HG03442 (cell line): ENCODE measurements around the gene CER1.

Experiments used
- ATAC-seq: cut with Tn5 transposase; IDR thresholded peaks from one replicate; pipeline ENCODE4 v1.9.1; 2021; ENCODE audit warnings: mild to moderate bottlenecking, moderate library complexity; ENCODE audit not compliant: unreplicated experiment

Gene CER1

GRCh38 chr9:14722391-14723035 is at the start of gene CER1:
CER1 (minus strand) TSS chr9:14722733; CDS start chr9:14722672, 61 bp downstream.
- ATAC-seq = no peak

- no peak for ATAC-seq
Measured at GRCh38 chr9:14770592-14770991, 48.1 kb upstream of the CER1 start.

DNA sequence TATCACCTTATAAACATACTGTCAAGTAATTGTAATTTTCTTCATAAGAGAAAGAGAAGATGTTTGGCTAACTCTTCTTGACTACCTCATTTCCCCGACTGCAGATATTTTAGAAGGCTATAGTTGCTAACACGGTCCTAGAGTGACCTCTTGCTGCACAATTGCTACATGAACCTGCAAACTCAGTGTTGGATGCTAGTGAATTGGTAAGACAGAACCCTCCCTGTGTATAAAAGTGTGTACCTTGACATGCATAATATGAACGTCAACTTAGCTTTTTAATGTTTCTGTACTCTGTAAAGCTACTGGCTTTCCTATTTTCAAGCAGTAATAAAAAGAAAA is 46.7 kb upstream of the CER1 start:
- peak; percentile 68 for ATAC-seq

- ATAC-seq = no peak
Measured at GRCh38 chr9:14768405-14769229, 46.1 kb upstream of the CER1 start.

DNA sequence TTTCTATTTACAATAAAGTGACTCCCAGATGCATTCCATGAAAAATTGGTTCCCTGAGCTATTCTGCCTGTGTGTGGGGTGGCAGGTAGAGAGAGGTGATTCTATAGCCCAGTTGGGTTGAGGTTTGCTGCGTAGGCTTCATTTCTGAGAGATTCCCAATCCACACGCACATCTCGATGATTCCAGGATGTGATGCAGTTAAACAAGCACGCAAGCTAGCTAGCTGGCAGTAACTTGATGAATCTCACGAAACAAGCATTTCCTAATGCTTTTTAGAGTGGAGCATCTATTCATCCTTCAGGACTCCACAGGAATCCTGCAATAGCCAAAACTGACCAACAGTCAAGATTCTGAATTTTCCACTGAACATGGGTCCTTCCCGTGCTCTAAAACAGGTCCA is 43.8 kb upstream of the CER1 start:
- no peak for ATAC-seq

- ATAC-seq = no peak
Measured at GRCh38 chr9:14761584-14761983, 39.1 kb upstream of the CER1 start.

DNA sequence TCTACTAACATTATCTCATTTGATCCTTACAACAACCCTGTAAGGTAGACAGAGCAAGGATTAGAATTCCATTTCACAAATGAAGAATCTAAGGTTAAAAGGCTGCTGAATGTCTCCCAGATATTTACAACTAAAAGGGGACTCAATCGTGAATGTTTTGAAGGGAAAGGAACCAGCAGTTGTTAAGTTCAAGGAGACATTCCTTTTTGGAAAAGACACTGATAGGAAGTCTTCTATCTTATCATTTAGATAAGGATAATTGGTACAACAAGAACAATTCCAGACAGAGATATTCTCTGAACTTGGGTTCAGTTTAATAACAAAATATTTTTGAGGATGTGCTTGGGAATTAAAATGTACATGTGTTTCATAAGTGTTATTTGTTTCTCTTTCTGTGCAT is 37.5 kb upstream of the CER1 start:
- ATAC-seq = no peak

DNA sequence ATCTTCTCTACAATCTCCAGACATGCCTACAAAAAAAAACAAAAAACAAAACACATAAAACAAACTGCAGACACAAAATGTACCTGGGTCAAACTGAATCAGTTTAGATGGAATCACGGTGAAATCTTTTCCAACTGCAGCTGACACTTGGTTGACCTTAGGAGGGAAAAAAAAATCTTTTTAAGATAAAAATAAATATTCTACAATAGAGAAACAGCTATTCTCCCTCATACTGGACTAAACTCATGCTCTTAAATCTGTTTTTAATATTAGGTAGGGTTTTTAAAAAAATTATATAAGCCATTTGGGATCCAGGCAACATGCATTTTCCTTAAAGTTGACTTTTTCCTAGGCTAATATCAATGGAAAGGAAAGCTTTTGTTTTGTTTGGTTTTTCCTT is 33.8 kb upstream of the CER1 start:
- ATAC-seq = no peak

DNA sequence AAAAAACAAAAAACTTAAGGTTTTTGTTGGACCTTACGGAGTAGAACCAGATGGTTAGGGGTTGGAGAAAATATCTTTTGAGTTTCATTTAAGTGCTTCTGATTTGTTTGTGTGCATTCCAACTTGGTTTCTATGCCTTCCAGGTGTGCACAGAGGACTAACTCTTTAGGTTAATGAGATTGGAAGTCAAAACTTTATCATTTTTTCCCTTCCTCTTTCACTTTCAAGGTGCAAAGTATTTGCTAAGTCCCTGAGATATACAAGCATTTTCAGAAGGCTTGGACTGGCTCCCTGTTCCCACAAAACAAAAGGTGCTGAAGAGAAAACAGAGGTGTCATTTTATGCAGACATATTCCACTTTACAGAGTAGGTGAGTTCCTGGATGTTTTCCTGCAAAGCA is 30.3 kb upstream of the CER1 start:
- no peak for ATAC-seq

DNA sequence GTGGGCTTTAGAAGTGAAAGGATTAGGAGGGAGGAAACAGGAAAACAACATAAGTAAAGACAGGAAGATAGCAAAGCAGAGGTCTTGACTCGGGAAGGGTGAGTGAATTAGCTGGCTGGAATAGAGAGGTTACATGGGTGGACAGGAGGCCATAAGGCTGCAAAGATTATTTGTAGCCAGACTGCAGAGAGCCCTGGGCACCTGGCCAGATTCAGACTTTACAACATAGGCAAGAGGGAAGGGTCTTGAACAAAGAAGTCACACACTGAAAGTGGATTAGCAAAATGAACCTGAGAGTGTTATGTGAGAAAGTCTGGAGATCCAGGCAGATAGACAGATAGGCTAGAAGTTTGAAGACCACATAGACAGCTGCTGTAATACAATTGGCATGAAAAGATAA is 29.7 kb upstream of the CER1 start:
- no peak for ATAC-seq

- no peak for ATAC-seq
Measured at GRCh38 chr9:14750821-14751220, 28.3 kb upstream of the CER1 start.

DNA sequence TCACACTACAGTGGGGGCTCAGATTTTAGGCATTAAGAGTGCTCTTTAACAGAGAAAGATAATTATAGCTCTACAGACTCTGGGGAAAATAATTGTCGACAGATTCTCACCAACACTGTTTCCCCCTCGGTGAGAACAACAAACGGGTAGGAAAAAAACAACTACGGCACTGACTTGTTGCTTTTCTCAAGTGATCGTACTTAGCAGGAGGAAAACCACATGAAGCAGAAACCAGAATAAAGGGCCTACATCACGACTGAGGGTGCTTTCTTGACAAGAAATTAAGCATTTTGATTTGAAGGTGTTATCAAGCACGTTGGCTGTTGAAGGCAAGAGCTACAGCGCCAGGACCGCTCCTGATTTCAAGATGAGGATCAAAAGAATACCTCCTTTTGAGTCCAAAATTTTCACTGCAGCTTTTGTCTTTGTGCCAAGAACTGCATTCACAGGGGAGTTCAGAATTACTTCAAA is 27.2 kb upstream of the CER1 start:
- no peak for ATAC-seq

GRCh38 chr9:14748373-14748772 is 25.8 kb upstream of the CER1 start:
- no peak for ATAC-seq

DNA sequence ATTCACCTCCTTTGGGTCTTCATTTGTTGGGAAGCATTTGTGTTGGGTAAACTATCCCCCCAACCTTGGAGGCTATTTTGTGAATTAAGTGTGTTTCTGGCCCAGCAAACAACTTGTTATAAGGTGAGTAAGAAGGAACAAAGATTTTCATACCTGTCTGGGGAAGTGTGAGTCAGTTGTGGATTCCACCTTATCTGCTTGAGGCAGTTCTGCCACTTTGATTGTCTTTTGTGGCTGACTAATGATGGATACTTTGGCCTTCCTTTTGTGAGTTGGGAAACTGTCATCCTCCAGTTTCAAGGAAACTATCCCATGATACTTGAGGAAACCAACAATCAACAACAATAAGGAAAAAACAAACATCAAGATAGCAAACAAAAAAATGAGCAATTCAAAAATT is 24.6 kb upstream of the CER1 start:
- no peak for ATAC-seq

- ATAC-seq = no peak
Measured at GRCh38 chr9:14746626-14747025, 24.1 kb upstream of the CER1 start.

DNA sequence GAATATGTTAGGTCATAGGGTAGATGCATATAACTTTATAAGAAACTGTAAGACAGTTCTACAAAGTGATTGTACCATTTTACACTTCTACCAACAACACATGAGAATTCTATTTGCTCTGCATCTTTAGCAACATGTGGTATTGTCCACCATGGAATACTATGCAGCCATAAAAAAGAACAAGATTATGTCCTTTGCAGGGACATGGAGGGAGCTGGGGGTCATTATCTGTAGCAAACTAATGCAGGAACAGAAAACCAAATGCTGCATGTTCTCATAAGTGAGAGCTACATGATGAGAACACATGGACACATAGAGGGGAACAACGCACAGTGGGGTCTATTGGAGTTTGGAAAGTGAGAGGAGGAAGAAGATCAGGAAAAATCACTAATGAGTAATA is 22.2 kb upstream of the CER1 start:
- ATAC-seq = no peak

DNA sequence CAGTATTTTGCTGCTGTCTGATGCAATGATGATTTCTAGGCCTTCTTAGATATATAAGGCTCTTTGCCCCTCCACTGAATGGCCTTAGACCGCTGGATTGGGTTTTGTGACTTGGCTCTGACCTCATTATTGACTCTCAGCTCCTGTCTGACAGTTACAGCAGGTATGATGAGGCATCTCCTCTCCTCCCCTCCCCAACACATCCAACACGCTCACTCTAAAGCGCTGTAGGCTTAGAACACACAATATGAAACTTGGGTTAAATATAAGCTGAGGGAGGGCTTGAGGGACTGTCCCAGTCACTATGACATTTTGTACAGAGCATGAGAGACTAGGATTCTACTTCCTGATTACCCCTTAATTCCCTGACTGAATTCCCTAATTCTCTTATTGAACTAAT is 18.8 kb upstream of the CER1 start:
- no peak for ATAC-seq

DNA sequence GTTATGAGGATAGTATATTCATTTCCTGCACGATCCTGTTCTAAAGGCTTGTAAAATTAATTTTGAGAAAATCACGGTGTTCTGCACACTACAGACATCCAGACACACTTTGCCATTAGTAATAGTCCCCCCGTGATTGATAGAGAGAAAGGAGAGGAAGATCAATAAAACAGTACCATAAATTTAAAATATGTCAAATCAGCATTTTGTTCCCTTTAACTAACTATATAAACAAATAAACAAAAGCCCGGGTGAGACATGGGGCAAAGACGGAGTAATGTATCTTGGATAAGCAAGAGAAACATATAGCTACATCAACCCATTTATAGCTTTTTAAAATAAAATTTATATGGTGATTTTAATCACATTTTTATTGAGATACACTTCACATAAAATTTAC is 10.6 kb upstream of the CER1 start:
- no peak for ATAC-seq

- no peak for ATAC-seq
Measured at GRCh38 chr9:14731294-14731981, 8.9 kb upstream of the CER1 start.

- no peak for ATAC-seq
Measured at GRCh38 chr9:14730461-14730898, 7.9 kb upstream of the CER1 start.

DNA sequence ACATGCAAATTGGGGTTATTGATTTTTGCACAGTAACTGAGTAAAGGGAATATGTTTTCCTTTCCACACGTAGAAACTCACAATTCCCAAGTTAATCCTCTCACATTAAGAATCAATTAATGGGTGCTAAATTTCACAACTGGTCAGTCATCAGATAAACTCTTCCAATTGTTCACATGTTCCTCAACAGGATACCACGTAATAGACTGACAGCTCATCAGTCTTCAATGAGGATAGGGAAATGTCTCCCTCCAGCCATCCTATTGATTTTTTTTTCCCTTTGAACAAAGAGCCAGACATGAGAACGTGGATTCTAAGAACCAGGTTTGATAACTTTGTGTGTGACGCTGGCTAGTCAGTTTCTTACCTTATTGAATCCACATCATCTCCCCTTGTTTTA is 768 bp upstream of the CER1 start:
- ATAC-seq = no peak
